HG03460 (cell line): ENCODE data around the gene ZNF333.
"Not testable (repeated sequence)": the region's sequence is repeated elsewhere in the genome, so short reads cannot be mapped to it uniquely, and the experiment has no call there.

Experiments
- ATAC-seq: cut with Tn5 transposase; IDR thresholded peaks from one replicate; pipeline ENCODE4 v1.9.1; 2021; ENCODE audit not compliant: unreplicated experiment

ZNF333 gene

DNA sequence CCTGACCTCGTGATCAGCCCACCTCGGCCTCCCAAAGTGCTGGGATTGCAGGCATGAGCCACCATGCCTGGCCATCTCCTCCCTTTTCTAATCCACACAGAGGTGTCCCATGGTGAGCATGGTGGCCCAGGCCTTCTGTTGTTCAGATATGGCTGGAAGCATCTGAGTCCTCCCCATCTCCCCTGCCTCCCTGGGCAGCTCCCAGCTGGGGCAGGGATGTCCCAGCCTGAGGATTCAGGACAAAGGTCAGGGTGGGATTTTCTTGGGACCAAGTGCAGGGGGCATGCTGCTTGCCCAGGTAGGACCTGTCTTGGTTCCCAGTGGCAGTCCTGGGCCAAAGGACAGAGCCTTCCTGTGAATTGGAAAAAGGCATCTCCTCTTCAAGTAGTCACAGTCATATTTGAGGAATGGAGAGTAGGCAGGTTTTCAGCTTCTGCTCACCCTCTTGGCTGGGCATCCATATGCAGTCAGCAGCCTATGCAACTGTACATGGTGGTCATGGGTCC is 77.7 kb downstream of the ZNF333 start:
- ATAC-seq: no peak

DNA sequence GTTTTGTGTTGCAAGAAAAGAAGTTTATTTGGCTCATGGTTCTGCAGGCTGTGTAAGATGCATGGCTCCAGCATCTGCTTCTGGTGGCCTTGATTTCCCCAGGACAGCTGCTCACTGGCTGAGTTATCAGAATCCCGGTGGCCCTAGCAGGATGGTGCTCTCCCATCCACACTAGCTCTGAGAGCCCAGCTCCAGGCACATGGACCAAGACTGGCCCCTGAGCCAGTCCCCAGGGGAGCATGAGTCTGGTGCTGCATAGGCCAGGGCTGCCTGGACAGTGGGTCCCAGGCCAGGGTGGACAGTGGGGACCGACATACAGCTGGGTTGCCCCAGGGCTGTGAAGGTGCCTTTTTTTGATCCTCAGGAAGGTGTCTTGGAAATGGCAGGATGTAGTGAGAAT is 78.2 kb downstream of the ZNF333 start:
- no peak for ATAC-seq

DNA sequence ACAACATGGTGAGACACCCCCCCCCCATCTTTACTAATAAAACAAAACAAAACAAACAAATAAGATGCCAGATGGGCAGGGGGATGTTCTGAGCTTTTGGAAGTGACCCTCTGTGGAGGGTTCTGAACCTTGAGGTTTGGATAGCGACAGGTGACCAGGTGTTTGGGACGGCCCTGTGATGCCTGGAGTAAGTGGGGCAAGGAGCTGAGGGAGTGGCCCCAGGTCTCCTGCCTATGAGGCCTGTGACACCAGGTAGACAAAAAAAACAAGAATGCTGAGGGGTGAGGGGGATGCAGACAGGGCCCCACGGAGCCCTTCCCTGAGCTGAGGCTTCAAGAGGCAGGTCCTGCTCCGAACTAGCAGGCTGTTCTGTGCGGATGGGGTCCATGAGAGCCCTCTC is 79.4 kb downstream of the ZNF333 start:
- no peak for ATAC-seq

DNA sequence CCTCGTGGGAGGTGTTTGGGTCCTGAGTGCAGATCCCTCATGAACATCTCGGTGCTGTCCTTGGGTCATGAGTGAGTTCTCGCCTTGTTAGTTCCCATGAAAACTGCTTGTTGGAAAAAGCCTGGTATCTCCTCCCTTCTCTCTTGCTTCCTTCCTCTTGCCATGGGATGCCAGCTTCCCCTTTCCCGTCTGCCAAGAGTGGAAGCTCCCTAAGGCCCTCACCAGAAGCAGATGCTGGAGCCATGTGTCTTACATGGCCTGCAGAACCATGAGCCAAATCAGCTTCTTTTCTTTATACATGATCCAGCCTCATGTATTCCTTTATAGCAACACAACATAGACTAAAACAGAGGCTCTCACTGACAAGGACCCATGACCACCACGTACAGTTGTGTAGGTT is 80.3 kb downstream of the ZNF333 start:
- no peak for ATAC-seq

DNA sequence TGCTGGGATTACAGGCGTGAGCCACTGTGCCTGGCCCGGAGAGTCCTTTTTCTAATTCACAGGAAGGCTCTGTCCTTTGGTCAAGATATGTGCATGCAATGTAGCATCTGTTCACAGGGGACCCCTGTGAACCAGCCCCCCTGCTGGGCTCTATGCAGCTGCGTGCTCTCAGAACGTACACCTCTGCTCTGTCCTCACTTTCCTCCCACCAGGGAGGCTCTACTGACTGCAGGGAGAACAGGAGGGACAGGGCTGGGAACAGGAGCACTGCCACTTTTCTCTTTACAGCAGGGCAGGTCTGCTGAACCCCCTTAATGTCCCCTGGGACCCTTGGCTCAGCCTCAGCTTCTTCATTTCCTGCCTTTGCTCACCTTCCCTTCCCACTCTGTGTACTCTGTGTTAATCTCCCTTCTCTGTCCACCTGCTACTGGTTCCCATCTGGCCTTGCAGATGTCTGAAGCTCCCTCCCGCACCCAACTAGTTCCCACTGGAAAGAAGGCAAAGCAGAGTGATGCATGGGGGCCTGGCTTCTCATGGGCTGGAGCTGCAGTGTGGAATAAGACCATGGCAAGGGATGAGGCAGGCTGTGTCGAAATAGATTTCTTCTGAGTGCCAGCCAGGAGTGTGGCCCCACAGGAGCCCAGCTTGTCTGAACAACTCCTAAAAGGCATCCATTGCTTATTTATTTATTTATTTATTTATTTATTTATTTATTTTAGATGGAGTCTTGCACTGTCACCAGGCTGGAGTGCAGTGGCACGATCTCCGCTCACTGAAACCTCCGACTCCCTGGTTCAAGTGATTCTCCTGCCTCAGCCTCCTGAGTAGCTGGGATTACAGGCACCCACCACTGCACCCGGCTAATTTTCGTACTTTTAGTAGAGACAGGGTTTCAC is 81.3 kb downstream of the ZNF333 start:
- ATAC-seq: no peak

DNA sequence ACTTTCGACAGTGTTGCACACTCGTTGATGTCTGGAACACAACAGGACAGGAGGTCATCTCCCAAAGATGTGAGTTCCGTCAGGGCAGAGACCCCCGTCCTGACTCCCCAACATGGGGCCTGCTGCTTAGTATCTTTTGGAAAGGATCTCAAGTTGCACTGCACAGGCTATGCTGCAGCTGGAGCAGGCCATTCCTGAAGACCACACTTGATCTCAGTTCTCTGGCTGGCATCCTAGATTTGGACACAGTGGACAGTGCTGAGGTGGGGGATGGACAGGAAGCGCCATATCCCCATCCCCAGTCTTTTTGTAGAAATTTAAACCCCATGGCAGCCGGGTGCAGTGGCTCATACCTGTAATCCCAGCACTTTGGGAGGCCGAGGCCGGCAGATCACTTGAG is 82.6 kb downstream of the ZNF333 start:
- ATAC-seq: no peak

DNA sequence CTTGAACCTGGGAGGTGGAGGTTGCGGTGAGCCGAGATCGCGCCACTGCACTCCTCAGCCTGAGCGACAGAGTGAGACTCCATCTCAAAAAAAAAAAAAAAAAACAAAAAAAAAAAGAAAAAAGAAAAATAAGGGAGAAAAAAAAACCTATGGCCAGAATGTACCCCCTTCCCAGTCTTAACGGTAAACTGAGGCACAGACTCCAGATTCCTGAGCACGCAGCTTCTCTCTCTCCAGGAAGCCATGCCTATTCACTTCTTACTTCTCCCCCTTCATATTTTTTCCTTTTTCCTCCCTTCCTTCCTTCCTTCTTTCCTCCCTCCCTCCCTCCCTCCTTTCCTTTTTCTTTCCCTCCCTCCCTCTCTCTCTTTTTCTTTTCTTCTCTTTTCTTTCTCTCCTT is 83.1 kb downstream of the ZNF333 start:
- ATAC-seq: no peak

DNA sequence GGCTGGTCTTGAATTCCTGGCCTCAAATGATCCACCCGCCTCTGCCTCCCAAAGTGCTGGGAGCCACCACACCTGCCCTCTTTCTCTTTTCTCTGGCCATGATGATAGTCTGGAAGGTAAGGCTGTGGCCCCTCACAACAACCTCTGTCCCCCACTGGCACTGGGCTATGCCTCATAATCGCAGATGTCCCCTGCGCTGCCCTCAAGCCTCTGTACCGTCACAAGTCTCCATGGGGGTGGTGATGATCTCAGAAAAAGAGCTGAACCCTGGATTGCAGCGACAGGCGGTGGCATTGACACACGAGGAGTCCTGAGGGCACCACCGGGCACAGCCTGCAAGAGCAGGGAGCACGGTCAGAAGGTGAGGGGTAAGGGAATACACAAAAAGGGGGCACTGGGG is 83.9 kb downstream of the ZNF333 start:
- ATAC-seq: not testable (repeated sequence)

DNA sequence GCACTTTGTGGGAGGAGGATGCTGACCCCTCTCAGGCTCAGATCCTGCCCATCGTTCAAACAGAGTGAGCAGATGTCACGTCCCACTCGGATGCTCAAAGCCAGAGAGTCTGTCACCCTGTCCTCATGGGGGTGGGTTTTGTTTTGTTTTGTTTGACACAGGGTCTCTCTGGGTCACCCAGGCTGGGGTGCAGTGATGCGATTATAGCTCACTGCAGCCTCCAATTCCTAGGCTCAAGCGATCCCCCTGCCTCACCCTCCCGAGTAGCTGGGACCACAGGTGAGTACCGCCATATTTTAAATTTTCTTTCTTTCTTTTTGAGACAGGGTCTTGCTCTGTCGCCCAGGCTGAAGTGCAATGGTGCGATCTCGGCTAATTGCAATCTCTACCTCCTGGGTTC is 84.5 kb downstream of the ZNF333 start:
- ATAC-seq: no peak

DNA sequence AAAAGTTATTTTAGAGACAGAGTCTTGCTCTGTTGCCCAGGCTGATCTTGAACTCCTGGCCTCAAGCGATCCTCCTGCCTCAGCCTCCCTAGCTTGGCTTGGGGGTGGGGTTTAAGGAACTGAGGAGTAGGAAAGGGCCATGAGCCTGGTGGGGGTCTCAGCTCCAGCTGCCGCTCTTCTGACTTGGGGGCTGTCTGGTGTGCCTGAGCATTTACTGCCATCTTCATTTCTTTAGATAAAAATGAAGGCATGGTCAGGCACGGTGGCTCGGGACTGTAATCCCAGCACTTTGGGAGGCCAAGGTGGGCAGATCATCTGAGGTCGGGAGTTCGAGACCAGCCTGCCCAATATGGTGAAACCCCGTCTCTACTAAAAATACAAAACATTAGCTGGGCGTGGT is 85.5 kb downstream of the ZNF333 start:
- ATAC-seq: not testable (repeated sequence)

DNA sequence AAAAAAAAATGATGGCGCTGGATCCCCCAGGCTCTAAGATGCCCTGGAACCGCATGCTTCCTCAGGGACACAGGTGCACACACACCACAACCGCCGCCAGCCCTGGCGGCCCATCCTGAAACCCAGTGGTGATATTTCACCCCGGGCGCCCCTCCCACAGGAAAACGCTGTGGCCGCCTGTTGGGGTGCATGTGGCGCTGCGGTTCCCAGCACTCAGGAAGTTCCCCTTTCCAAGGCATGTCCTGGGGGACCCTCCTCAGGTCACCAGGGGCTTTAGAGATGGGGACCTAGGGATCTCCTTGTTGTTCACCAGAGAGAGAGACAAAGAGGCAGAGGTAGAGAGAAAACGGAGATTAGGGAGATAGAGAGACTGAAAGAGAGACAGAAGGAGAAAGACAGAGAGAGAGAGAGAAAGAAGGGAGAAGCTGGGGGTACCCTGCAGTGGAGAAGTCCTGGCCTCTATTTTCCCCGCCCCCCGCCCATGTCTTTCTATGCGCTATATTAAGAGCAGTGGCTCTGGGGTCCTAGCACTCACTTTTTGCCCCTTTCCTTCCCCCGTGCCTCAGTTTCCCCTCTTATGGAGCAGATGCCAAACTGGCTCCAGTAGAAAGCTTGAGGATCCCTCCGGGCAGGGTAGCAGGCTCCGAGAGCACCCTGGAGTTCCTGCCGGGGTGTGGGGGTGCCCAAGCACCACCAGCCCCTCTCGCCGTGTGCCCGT is 86.2 kb downstream of the ZNF333 start:
- ATAC-seq: no peak

DNA sequence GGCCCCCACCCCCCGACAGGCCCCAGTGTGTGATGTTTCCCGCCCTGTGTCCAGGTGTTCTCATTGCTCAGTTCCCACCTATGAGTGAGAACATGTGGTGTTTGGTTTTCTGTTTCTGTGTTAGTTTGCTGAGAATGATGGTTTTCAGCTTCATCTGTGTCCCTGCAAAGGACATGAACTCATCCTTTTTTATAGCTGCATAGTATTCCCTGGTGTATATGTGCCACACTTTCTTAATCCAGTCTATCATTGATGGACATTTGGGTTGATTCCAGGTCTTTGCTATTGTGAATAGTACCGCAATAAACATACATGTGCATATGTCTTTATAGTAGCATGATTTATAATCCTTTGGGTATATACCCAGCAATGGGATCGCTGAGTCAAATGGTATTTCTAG is 87.8 kb downstream of the ZNF333 start:
- ATAC-seq: not testable (repeated sequence)

DNA sequence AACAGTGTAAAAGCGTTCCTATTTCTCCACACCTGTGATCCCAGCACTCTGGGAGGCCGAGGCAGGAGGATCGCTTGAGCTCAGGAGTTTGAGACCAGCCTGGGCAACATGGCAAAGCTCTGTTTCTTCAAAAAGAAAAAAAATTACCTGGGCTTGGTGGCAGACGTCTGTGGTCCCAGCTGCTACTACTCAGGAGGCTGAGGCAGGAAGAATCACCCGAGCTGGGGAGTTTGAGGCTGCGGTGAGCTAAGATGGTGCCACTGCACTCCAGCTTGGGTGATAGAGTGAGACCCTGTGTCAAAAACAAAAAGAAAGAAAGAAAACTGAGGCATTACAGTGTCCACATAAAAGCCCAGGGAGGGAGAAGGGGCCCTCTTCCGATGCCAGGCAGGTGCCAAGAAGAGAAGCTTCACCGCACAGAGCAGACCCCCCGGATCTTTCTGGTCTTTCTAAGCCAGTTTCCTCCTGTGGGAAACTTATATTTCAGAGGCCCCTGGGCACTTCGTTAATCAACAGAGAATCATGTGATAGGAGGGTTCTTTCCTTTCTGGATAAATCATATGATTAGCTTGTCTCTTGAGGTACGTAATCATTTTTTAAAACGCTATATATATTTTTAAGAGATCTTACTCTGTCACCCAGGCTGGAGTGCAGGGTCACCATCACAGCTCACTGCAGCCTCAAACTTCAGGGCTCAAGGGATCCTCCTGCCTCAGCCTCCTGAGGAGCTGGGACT is 88.4 kb downstream of the ZNF333 start, which contains the start of gene ADGRE2:
Gene ADGRE2, minus strand, starts transcription at position 451 of the 736 bp plus-strand sequence. CDS start 1,804 bp downstream, outside the sequence.
- not testable (repeated sequence) for ATAC-seq

DNA sequence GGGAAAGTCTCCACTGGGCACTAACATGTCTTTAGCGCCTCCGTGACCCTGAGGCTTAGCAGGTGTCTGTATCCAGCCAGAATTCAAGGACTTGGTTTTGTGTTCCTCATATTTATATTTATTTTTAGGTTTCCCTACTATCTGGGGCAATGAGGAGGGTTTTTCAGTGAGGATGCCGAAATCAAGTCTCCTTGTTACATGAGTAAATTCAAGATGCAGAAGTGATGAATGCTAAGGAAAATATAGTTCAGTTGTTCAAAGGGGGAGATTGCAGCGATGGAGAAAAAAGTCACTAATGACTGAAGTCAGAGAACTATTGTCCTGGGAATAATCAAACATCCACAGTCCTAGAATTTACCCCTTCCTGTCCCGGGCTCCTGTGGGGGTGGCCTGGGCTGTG is 89.3 kb downstream of the ZNF333 start:
- no peak for ATAC-seq

DNA sequence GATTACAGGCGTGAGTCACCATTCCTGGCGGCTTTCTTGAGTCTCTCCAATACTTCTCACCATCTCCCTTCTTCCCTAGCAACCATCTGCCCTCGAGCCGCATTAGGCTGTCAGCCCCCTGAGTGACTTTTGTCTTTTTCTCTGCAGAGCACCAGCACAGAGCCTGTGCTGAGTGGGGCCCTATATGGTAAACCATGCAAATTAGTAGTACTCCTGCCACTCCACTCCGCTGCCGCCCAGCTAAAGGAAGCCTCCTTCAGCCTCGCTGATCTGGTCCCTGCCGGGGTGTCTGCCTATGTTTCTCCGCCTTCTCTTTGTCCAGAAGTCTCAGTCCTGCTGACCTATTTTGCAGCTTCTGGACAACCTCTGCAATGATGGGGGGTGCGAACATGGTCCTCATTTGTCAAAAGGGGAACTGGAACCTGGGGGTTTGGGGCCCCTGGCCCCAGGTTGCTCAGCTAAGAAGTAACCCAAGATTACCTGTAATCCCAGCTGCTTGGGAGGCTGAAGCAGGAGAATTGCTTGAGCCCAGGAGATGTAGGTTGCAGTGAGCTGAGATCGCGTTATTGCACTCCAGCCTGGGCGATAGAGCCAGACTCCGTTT is 90.9 kb downstream of the ZNF333 start:
- not testable (repeated sequence) for ATAC-seq

DNA sequence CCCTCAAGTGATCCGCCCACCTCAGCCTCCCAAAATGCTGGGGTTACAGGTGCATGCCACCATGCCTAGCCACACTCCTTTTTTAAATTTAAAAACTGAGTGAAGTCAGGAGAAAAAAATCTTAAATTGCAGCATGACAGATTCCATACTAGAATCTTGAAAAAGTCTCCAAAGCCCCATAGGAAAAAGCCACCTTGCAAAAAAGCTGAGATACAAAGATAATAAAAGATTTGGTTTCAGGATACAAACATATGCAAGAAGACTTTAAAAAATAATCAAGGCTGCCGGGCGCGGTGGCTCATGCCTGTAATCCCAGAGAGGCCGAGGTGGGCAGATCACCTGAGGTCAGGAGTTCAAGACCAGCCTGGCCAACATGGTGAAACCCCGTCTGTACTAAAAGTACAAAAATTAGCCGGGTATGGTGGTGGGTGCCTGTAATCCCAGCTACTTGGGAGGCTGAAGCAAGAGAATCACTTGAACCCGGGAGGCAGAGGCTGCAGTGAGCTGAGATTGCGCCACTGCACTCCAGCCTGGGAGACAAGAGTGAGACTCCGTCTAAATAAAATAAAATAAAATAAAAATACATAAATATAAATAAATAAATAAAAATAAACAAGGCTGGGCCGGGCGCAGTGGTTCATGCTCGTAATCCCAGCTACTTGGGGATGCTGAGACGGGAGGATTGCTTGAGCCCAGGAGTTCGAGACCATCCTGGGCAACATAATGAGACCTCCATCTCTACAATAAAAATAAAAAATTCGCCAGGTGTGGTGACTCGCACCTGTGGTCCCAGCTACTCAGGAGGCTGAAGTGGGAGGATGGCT is 92.1 kb downstream of the ZNF333 start:
- ATAC-seq: not testable (repeated sequence)

DNA sequence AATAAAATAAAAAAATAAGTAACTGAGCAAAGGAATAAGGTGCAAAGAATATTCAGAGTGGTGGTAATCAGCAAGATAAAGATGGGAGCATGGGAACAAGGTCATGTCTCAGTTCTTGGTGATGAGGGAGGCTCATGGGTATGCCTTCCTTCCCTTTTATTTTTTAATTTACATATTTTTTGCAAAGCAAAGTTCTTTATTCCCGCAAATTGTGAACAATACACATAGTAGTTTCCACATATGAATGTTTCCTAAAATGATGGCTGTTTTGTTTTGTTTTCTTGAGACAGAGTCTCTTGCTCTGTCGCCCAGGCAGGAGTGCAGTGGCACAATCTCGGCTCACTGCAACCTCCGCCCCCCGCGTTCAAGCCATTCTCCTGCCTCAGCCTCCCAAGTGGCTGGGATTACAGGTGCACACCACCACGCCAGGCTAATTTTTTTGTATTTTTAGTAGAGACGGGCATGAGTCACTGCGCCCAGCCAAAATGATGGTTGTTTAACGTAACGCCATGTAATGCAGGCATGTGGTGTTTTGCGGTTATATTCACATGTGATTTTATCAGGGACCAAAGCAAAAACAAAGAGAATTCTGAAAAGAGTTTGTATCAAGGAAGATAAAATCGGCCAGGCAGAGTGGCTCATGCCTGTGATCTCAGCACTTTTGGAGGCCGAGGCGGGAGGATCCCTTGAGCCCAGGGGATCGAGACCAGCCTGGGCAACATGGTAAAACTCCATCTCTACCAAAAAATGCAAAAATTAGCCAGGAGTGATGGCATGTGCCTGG is 93.0 kb downstream of the ZNF333 start:
- ATAC-seq: no peak
